ENCODE results near the gene EFHC2. TPM values are rescaled to one million over a fixed set of nuclear protein-coding genes. Genes with fewer than 3 reads are reported as not detected.

EFHC2 gene
- 0.80 TPM for total RNA-seq
- polyA plus RNA-seq: 3.8 TPM
- long read RNA-seq, donor 1: 0 reads
- long read RNA-seq, donor 2: 0 reads
- long read RNA-seq, donor 3: 0 reads
- long read RNA-seq, donor 4: 0 reads
- long read RNA-seq, donor 5: 0 reads
- long read RNA-seq, donor 6: 0 reads
- long read RNA-seq, donor 7, partial matches to known transcripts: 0 of 2 reads
- long read RNA-seq, donor 7, other reads (novel, unspliced or antisense): 0 of 2 reads
- long read RNA-seq, donor 8: 0 reads
- long read RNA-seq, donor 9: 0 reads
- long read RNA-seq, donor 10: 0 reads

GRCh38 chrX:44343412-44344141 is at the start of gene EFHC2:
EFHC2 (minus strand) TSS chrX:44343672; CDS start chrX:44343588, 84 bp downstream.
- H3K27me3 ChIP-seq (ENCODE audit: control insufficient read depth in 2 of 2, insufficient read depth in 1 of 2, low read length in 1 of 2): peaks cover 0 to 15% of the 10 kb centered on the region in 2 donors
- peaks cover 0 to 10% of the 10 kb centered on the region in 2 donors for H3K4me1 ChIP-seq (ENCODE audit: control insufficient read depth in 2 of 2, insufficient read depth in 2 of 2, low read length in 2 of 2)
- H3K9me3 ChIP-seq (ENCODE audit: control insufficient read depth in 2 of 2, insufficient read depth in 1 of 2, low read length in 1 of 2): no peaks in the 10 kb centered on the region
- WGBS: 1% methylated on average over 31 of the region's 39 CpGs
- no peaks in the 10 kb centered on the region for H3K36me3 ChIP-seq (ENCODE audit: control insufficient read depth in 2 of 2, insufficient read depth in 2 of 2, low read length in 1 of 2)
- H3K27ac ChIP-seq (ENCODE audit: low read depth in 1 of 2, low read length in 1 of 2): peak within 1 kb of the TSS in 1 of 2 donors; percentile 60
- peak within 1 kb of the TSS; percentile 40 to 48 for H3K4me3 ChIP-seq (ENCODE audit: low read length in 2 of 2)
- peak in 5 of 9 donors; percentile 6 to 52 (median 35) for DNase-seq (ENCODE audit: low read depth in 6 of 9, low spot score in 9 of 9)

GRCh38 chrX:44392767-44393166 is 49.3 kb upstream of the EFHC2 start:
- Histone ChIP-seq H3K27me3 (ENCODE audit: control insufficient read depth in 2 of 2, insufficient read depth in 1 of 2, low read length in 1 of 2) (no peaks in the 10 kb centered on the region), H3K27ac (ENCODE audit: low read depth in 1 of 2, low read length in 1 of 2) (no peak overlapping the region), H3K4me1 (ENCODE audit: control insufficient read depth in 2 of 2, insufficient read depth in 2 of 2, low read length in 2 of 2) (no peaks in the 10 kb centered on the region), H3K4me3 (ENCODE audit: low read length in 2 of 2) (no peak overlapping the region), H3K36me3 (ENCODE audit: control insufficient read depth in 2 of 2, insufficient read depth in 2 of 2, low read length in 1 of 2) (no peaks in the 10 kb centered on the region), H3K9me3 (ENCODE audit: control insufficient read depth in 2 of 2, insufficient read depth in 1 of 2, low read length in 1 of 2) (no peaks in the 10 kb centered on the region)
- peak in 3 of 9 donors; percentile 0 to 23 (median 2) for DNase-seq (ENCODE audit: low read depth in 6 of 9, low spot score in 9 of 9)
- WGBS: 96% methylated on average over 1 of the region's 1 CpG

- Histone ChIP-seq H3K27ac (ENCODE audit: low read depth in 1 of 2, low read length in 1 of 2) (no peak overlapping the region), H3K27me3 (ENCODE audit: control insufficient read depth in 2 of 2, insufficient read depth in 1 of 2, low read length in 1 of 2) (no peaks in the 10 kb centered on the region), H3K4me3 (ENCODE audit: low read length in 2 of 2) (no peak overlapping the region), H3K36me3 (ENCODE audit: control insufficient read depth in 2 of 2, insufficient read depth in 2 of 2, low read length in 1 of 2) (no peaks in the 10 kb centered on the region), H3K9me3 (ENCODE audit: control insufficient read depth in 2 of 2, insufficient read depth in 1 of 2, low read length in 1 of 2) (no peaks in the 10 kb centered on the region), H3K4me1 (ENCODE audit: control insufficient read depth in 2 of 2, insufficient read depth in 2 of 2, low read length in 2 of 2) (no peaks in the 10 kb centered on the region)
- WGBS: 91% methylated on average over 4 of the region's 4 CpGs
- no peak for DNase-seq (ENCODE audit: low read depth in 6 of 9, low spot score in 9 of 9)
Measured at GRCh38 chrX:44384688-44385338, 41.3 kb upstream of the EFHC2 start.

GRCh38 chrX:44382871-44383270 is 39.4 kb upstream of the EFHC2 start:
- no peaks in the 10 kb centered on the region for H3K27me3 ChIP-seq (ENCODE audit: control insufficient read depth in 2 of 2, insufficient read depth in 1 of 2, low read length in 1 of 2)
- no peak overlapping the region for H3K27ac ChIP-seq (ENCODE audit: low read depth in 1 of 2, low read length in 1 of 2)
- H3K36me3 ChIP-seq (ENCODE audit: control insufficient read depth in 2 of 2, insufficient read depth in 2 of 2, low read length in 1 of 2): no peaks in the 10 kb centered on the region
- H3K4me3 ChIP-seq (ENCODE audit: low read length in 2 of 2): no peak overlapping the region
- WGBS: 91% methylated on average over 1 of the region's 1 CpG
- H3K9me3 ChIP-seq (ENCODE audit: control insufficient read depth in 2 of 2, insufficient read depth in 1 of 2, low read length in 1 of 2): no peaks in the 10 kb centered on the region
- DNase-seq (ENCODE audit: low read depth in 6 of 9, low spot score in 9 of 9): no peak
- no peaks in the 10 kb centered on the region for H3K4me1 ChIP-seq (ENCODE audit: control insufficient read depth in 2 of 2, insufficient read depth in 2 of 2, low read length in 2 of 2)

GRCh38 chrX:44352758-44353157 is 9.3 kb upstream of the EFHC2 start:
- no peaks in the 10 kb centered on the region for H3K4me1 ChIP-seq (ENCODE audit: control insufficient read depth in 2 of 2, insufficient read depth in 2 of 2, low read length in 2 of 2)
- 51% methylated on average over 5 of the region's 5 CpGs for WGBS
- DNase-seq (ENCODE audit: low read depth in 6 of 9, low spot score in 9 of 9): peak in 1 of 9 donors; percentile 11
- H3K9me3 ChIP-seq (ENCODE audit: control insufficient read depth in 2 of 2, insufficient read depth in 1 of 2, low read length in 1 of 2): no peaks in the 10 kb centered on the region
- H3K27ac ChIP-seq (ENCODE audit: low read depth in 1 of 2, low read length in 1 of 2): no peak overlapping the region
- H3K4me3 ChIP-seq (ENCODE audit: low read length in 2 of 2): no peak overlapping the region
- no peaks in the 10 kb centered on the region for H3K36me3 ChIP-seq (ENCODE audit: control insufficient read depth in 2 of 2, insufficient read depth in 2 of 2, low read length in 1 of 2)
- no peaks in the 10 kb centered on the region for H3K27me3 ChIP-seq (ENCODE audit: control insufficient read depth in 2 of 2, insufficient read depth in 1 of 2, low read length in 1 of 2)

GRCh38 chrX:44349561-44349960 is 6.1 kb upstream of the EFHC2 start:
- Histone ChIP-seq H3K27me3 (ENCODE audit: control insufficient read depth in 2 of 2, insufficient read depth in 1 of 2, low read length in 1 of 2) (peaks cover 0 to under 1% of the 10 kb centered on the region in 2 donors), H3K4me1 (ENCODE audit: control insufficient read depth in 2 of 2, insufficient read depth in 2 of 2, low read length in 2 of 2) (peaks cover 0 to 2% of the 10 kb centered on the region in 2 donors), H3K9me3 (ENCODE audit: control insufficient read depth in 2 of 2, insufficient read depth in 1 of 2, low read length in 1 of 2) (no peaks in the 10 kb centered on the region), H3K36me3 (ENCODE audit: control insufficient read depth in 2 of 2, insufficient read depth in 2 of 2, low read length in 1 of 2) (no peaks in the 10 kb centered on the region), H3K27ac (ENCODE audit: low read depth in 1 of 2, low read length in 1 of 2) (no peak overlapping the region), H3K4me3 (ENCODE audit: low read length in 2 of 2) (no peak overlapping the region)
- WGBS: 74% methylated on average over 5 of the region's 5 CpGs
- no peak for DNase-seq (ENCODE audit: low read depth in 6 of 9, low spot score in 9 of 9)

- Histone ChIP-seq H3K4me1 (ENCODE audit: control insufficient read depth in 2 of 2, insufficient read depth in 2 of 2, low read length in 2 of 2) (peaks cover 0 to 10% of the 10 kb centered on the region in 2 donors), H3K27me3 (ENCODE audit: control insufficient read depth in 2 of 2, insufficient read depth in 1 of 2, low read length in 1 of 2) (peaks cover 0 to 15% of the 10 kb centered on the region in 2 donors), H3K4me3 (ENCODE audit: low read length in 2 of 2) (peak overlapping the region; percentile 40 to 48), H3K36me3 (ENCODE audit: control insufficient read depth in 2 of 2, insufficient read depth in 2 of 2, low read length in 1 of 2) (no peaks in the 10 kb centered on the region), H3K9me3 (ENCODE audit: control insufficient read depth in 2 of 2, insufficient read depth in 1 of 2, low read length in 1 of 2) (no peaks in the 10 kb centered on the region), H3K27ac (ENCODE audit: low read depth in 1 of 2, low read length in 1 of 2) (peak overlapping the region; percentile 27 to 60)
- 6% methylated on average over 7 of the region's 7 CpGs for WGBS
- DNase-seq (ENCODE audit: low read depth in 6 of 9, low spot score in 9 of 9): peak in 2 of 9 donors; percentile 21 to 45
Measured at GRCh38 chrX:44344687-44345086, 1.2 kb upstream of the EFHC2 start.

GRCh38 chrX:44344194-44344593 is 722 bp upstream of the EFHC2 start:
- peak overlapping the region; percentile 40 to 48 for H3K4me3 ChIP-seq (ENCODE audit: low read length in 2 of 2)

GRCh38 chrX:44342866-44343265 is 606 bp downstream of the EFHC2 start:
- Histone ChIP-seq H3K4me1 (ENCODE audit: control insufficient read depth in 2 of 2, insufficient read depth in 2 of 2, low read length in 2 of 2) (peaks cover 0 to 10% of the 10 kb centered on the region in 2 donors), H3K27ac (ENCODE audit: low read depth in 1 of 2, low read length in 1 of 2) (no peak overlapping the region), H3K27me3 (ENCODE audit: control insufficient read depth in 2 of 2, insufficient read depth in 1 of 2, low read length in 1 of 2) (peaks cover 0 to 15% of the 10 kb centered on the region in 2 donors), H3K36me3 (ENCODE audit: control insufficient read depth in 2 of 2, insufficient read depth in 2 of 2, low read length in 1 of 2) (no peaks in the 10 kb centered on the region), H3K9me3 (ENCODE audit: control insufficient read depth in 2 of 2, insufficient read depth in 1 of 2, low read length in 1 of 2) (no peaks in the 10 kb centered on the region), H3K4me3 (ENCODE audit: low read length in 2 of 2) (peak overlapping the region in 1 of 2 donors; percentile 48)
- 52% methylated on average over 3 of the region's 3 CpGs for WGBS
- no peak for DNase-seq (ENCODE audit: low read depth in 6 of 9, low spot score in 9 of 9)

More at GRCh38 chrX:44344194-44344593, 722 bp upstream of the EFHC2 start:
- Histone ChIP-seq H3K27ac (ENCODE audit: low read depth in 1 of 2, low read length in 1 of 2) (peak overlapping the region in 1 of 2 donors; percentile 60), H3K36me3 (ENCODE audit: control insufficient read depth in 2 of 2, insufficient read depth in 2 of 2, low read length in 1 of 2) (no peaks in the 10 kb centered on the region), H3K4me1 (ENCODE audit: control insufficient read depth in 2 of 2, insufficient read depth in 2 of 2, low read length in 2 of 2) (peaks cover 0 to 10% of the 10 kb centered on the region in 2 donors), H3K27me3 (ENCODE audit: control insufficient read depth in 2 of 2, insufficient read depth in 1 of 2, low read length in 1 of 2) (peaks cover 0 to 15% of the 10 kb centered on the region in 2 donors), H3K9me3 (ENCODE audit: control insufficient read depth in 2 of 2, insufficient read depth in 1 of 2, low read length in 1 of 2) (no peaks in the 10 kb centered on the region)
- DNase-seq (ENCODE audit: low read depth in 6 of 9, low spot score in 9 of 9): peak in 4 of 9 donors; percentile 1 to 61 (median 24)
- WGBS: 5% methylated on average over 16 of the region's 16 CpGs
